Stimulated activated CD8-positive, alpha-beta memory T cell treated with anti-CD3 and anti-CD28 coated beads, Interleukin-7, amount 100 ng/mL, for 24 hours (primary cell): Measurements from ENCODE around the gene TCEANC.

Experiments used
- DNase-seq: peaks from one replicate; pipeline ENCODE4 v3.0.0-alpha.2; 2020; ENCODE audit warnings: low read depth

The TCEANC gene

GRCh38 chrX:13692771-13693231 is 39.9 kb downstream of the TCEANC start:
- no peak for DNase-seq

GRCh38 chrX:13693341-13693961 is 40.5 kb downstream of the TCEANC start:
- no peak for DNase-seq

GRCh38 chrX:13694359-13694758 is 41.4 kb downstream of the TCEANC start:
- DNase-seq = no peak

- DNase-seq = no peak
Measured at GRCh38 chrX:13694983-13695382, 42.0 kb downstream of the TCEANC start.

GRCh38 chrX:13695601-13696115 is 42.7 kb downstream of the TCEANC start:
- DNase-seq = no peak

GRCh38 chrX:13697455-13697854 is 44.5 kb downstream of the TCEANC start:
- DNase-seq = no peak

GRCh38 chrX:13697976-13698375 is 45.0 kb downstream of the TCEANC start:
- no peak for DNase-seq

GRCh38 chrX:13698432-13698831 is 45.5 kb downstream of the TCEANC start:
- no peak for DNase-seq

GRCh38 chrX:13699183-13699826 is 46.4 kb downstream of the TCEANC start:
- no peak for DNase-seq

- no peak for DNase-seq
Measured at GRCh38 chrX:13700380-13700779, 47.4 kb downstream of the TCEANC start.

GRCh38 chrX:13702111-13702789 is 49.3 kb downstream of the TCEANC start:
- no peak for DNase-seq

- no peak for DNase-seq
Measured at GRCh38 chrX:13703135-13703534, 50.2 kb downstream of the TCEANC start.

- no peak for DNase-seq
Measured at GRCh38 chrX:13703589-13703988, 50.6 kb downstream of the TCEANC start.

GRCh38 chrX:13711141-13711540 is 58.2 kb downstream of the TCEANC start:
- no peak for DNase-seq
